GM10248 (cell line): ENCODE data around the gene EIF4G3.
"Not testable (repeated sequence)": the region's sequence is repeated elsewhere in the genome, so short reads cannot be mapped to it uniquely, and the experiment has no call there.

Experiments used
- CTCF ChIA-PET: fragments of 300-600 bp; sonication (Branson Sonifier 250); formaldehyde crosslinking; extraction: SDS; loops from one replicate; lab custom pipeline; 2021; ENCODE audit warnings: antibody characterized with exemption; lab: Yijun Ruan, JAX
- POLR2A ChIA-PET: fragments of 350-650 bp; sonication (Branson Sonifier 250); formaldehyde crosslinking; extraction: SDS; loops from one replicate; lab custom pipeline; 2020; ENCODE audit warnings: antibody characterized with exemption; lab: Yijun Ruan, JAX
- DNase-seq: peaks from one replicate; pipeline ENCODE4 v3.0.0; 2012; ENCODE audit errors: extremely low spot score
- CTCF ChIP-seq: IDR thresholded peaks from 2 replicates; pipeline ENCODE4 v1.5.1; 2012; ENCODE audit warnings: mild to moderate bottlenecking, low read depth; ENCODE audit errors: extremely low read depth, missing control alignments, control extremely low read depth

The EIF4G3 gene

DNA sequence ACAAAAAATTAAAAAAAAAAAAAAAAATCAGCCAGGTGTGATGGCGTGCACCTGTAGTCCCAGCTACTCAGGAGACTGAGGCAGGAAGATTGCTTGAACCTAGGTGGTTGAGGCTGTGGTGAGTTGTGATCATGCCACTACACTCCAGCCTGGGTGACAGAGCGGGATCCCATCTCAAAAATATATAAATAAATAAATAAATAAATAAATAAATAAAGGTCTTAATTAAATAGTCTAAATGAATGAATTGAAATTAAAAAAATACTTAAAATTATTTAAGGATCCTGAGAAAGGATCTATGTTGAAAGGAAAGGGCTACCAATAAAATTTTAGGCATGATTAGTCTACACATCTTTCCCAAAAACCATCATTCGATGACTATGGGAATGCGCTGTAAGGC, 322.2 kb downstream of the EIF4G3 start:
- CTCF ChIA-PET = no interaction called here
- DNase-seq = no peak
- no peak for TF ChIP-seq CTCF
- POLR2A ChIA-PET = no interaction called here

GRCh38 chr1:20851791-20852190, 324.9 kb downstream of the EIF4G3 start:
- DNase-seq, POLR2A ChIA-PET, CTCF ChIA-PET: not testable (repeated sequence)

DNA sequence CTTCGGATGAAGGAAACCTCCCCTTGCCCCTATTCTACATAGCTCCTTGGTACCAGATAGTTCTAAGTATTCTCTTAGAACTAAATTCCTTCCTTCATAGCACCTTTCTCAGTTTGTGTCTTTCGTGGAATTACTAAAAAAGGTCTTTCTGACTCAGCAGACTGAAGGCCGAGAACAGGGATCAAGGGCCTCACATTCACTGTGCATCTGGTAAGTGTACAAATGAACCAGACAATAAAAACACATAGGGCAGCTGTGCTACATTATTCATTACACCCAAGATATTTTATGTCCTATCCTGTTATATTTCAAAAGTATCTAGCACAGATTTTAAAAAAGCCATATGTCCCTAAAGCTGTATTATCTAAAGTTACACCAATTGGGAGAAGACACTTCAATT, 326.7 kb downstream of the EIF4G3 start:
- CTCF ChIA-PET = interaction anchor here (1.0 to 1.7 kb wide), 3 partner anchors 17 to 346 kb away, joined by 3 to 6 read pairs (median 4); no protein-coding TSS in a partner anchor
- DNase-seq = no peak
- POLR2A ChIA-PET = no interaction called here
- TF ChIP-seq CTCF = no peak

DNA sequence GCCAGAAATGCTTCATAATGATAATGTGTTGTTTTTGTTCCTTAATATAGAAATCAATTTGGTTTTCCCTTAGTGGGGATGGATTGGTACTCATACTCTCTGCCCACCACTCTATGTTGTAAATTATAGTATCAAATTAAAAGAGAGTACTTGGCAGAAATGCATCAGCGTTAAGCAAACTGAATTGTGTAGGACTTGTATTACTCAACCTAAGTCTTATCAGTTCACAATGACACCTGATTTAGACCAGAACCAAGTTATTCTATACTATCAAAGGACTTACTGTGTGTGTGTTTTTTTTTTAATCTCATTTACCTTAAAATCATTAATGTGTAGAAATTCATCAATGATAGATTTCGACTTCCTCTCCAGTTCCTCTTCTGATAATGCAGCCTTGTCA, 327.6 kb downstream of the EIF4G3 start:
- ChIA-PET CTCF (interaction anchor here (1.7 kb wide), 1 partner anchor 19 kb away, joined by 6 read pairs; no protein-coding TSS in a partner anchor), POLR2A (no interaction called here)
- TF ChIP-seq CTCF = no peak
- no peak for DNase-seq

- TF ChIP-seq CTCF = no peak
- DNase-seq = no peak
- ChIA-PET POLR2A (no interaction called here), CTCF (no interaction called here)
These were observed 328.5 kb downstream of the EIF4G3 start for GRCh38 chr1:20848162-20848561.

DNA sequence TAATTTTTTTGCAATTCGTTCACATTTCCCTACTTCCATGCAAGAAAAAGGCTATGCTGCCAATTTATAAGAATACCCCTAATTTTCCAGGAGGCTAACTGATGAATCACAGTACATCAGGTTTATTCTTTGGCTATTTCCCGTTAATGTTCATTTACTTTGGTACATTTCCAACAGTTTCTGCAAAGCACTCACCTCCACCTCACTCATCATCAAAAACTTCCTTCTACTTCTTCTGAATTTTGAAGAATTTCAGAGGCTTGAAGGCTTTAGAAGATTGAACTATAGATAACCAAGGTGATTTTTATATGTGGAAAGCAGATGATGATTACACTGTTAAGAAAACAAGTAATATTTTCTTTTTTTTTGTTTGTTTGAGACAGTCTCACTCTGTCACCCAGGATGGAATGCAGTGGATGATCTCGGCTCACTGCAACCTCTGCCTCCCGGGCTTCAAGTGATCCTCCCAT, 329.1 kb downstream of the EIF4G3 start:
- DNase-seq = no peak
- CTCF ChIA-PET = no interaction called here
- TF ChIP-seq CTCF = no peak
- POLR2A ChIA-PET = no interaction called here

- no peak for DNase-seq
- no peak for TF ChIP-seq CTCF
- POLR2A ChIA-PET = no interaction called here
- CTCF ChIA-PET = interaction anchor here (1.0 to 1.4 kb wide), 3 partner anchors 11 to 50 kb away, joined by 3 to 4 read pairs (median 3); no protein-coding TSS in a partner anchor
These were observed 330.0 kb downstream of the EIF4G3 start for GRCh38 chr1:20846461-20847374.
